Measurements from ENCODE around the gene RAI2.

RAI2 gene

GRCh38 chrX:17824980-17825379, 36.1 kb downstream of the RAI2 start:
- TF ChIP-seq CTCF (IDR thresholded peaks at IDR 0.05; ENCODE audit: control extremely low read depth, extremely low read depth, low read depth, missing control alignments), result no peak
- CTCF ChIA-PET, result no interaction called here
- POLR2A ChIA-PET, result no interaction called here
- DNase-seq (ENCODE audit: extremely low spot score), result no peak

- TF ChIP-seq CTCF (IDR thresholded peaks at IDR 0.05; ENCODE audit: control extremely low read depth, extremely low read depth, low read depth, missing control alignments), result no peak
- POLR2A ChIA-PET, result no interaction called here
- CTCF ChIA-PET, result no interaction called here
- no peak for DNase-seq (ENCODE audit: extremely low spot score)
These were observed 38.7 kb downstream of the RAI2 start for GRCh38 chrX:17822351-17822750.

- no peak for TF ChIP-seq CTCF (IDR thresholded peaks at IDR 0.05; ENCODE audit: control extremely low read depth, extremely low read depth, low read depth, missing control alignments)
- POLR2A ChIA-PET, result no interaction called here
- CTCF ChIA-PET, result no interaction called here
- DNase-seq (ENCODE audit: extremely low spot score), result no peak
These were observed 41.0 kb downstream of the RAI2 start for GRCh38 chrX:17820100-17820499.

- ChIA-PET POLR2A (no interaction called here), CTCF (no interaction called here)
- no peak for DNase-seq (ENCODE audit: extremely low spot score)
- no peak for TF ChIP-seq CTCF (IDR thresholded peaks at IDR 0.05; ENCODE audit: control extremely low read depth, extremely low read depth, low read depth, missing control alignments)
These were observed 42.4 kb downstream of the RAI2 start for GRCh38 chrX:17818726-17819125.

GRCh38 chrX:17817251-17817650, 43.8 kb downstream of the RAI2 start:
- POLR2A ChIA-PET, result no interaction called here
- CTCF ChIA-PET, result no interaction called here
- DNase-seq (ENCODE audit: extremely low spot score), result no peak
- TF ChIP-seq CTCF (IDR thresholded peaks at IDR 0.05; ENCODE audit: control extremely low read depth, extremely low read depth, low read depth, missing control alignments), result no peak

- POLR2A ChIA-PET, result no interaction called here
- TF ChIP-seq CTCF (IDR thresholded peaks at IDR 0.05; ENCODE audit: control extremely low read depth, extremely low read depth, low read depth, missing control alignments), result no peak
- DNase-seq (ENCODE audit: extremely low spot score), result no peak
- CTCF ChIA-PET, result no interaction called here
These were observed 46.5 kb downstream of the RAI2 start for GRCh38 chrX:17814557-17814956.

GRCh38 chrX:17814059-17814458, 47.0 kb downstream of the RAI2 start:
- POLR2A ChIA-PET, result no interaction called here
- no peak for TF ChIP-seq CTCF (IDR thresholded peaks at IDR 0.05; ENCODE audit: control extremely low read depth, extremely low read depth, low read depth, missing control alignments)
- CTCF ChIA-PET, result interaction anchor here (1.5 to 1.6 kb wide), 2 partner anchors 20 to 563 kb away, joined by 4 to 5 read pairs; no protein-coding TSS in a partner anchor
- no peak for DNase-seq (ENCODE audit: extremely low spot score)
